HuH-7 (cell line): ENCODE results near the gene NDNF.

ENCODE experiments used
- DNase-seq: peaks from one replicate; pipeline ENCODE4 v3.0.0; 2011; ENCODE audit warnings: low spot score

NDNF gene

DNA sequence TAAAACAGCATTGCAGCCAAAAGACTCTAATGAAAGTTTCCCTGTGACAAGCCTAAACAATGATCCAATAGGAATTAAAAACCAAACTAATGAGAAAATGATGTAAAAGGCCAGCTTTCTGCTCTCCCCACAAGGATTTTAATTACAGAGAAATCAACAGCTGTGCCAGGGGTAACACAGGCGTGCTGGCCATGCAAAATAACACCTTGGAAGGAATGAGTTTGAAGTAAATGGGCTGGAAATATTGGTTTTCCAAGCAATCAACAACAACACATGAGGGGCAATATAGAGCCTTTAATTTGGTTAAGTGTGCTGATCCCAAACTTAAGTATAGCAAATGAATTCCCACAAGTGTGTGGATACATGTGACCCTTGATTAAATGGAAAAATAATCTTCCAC is 56.9 kb downstream of the NDNF start:
- DNase-seq: no peak

DNA sequence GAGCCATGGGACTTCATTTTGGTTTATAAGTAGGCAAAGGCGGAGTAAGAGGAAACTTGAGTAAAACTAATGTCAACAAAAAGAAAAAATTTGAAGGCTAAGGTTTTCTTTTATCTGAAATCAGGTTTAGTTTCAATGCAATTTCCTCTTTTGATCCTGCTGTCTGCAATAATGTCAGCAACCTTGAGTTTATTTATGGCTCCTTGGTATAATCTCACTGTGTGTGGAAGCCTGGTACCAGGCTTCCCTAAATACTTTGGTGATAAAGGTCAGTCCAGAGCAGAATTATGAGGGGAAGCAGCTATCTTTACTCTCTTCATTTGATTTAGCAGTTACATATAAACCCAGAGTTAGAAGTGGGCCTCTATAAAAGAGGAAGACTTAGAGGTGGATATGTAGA is 57.8 kb downstream of the NDNF start:
- no peak for DNase-seq

DNA sequence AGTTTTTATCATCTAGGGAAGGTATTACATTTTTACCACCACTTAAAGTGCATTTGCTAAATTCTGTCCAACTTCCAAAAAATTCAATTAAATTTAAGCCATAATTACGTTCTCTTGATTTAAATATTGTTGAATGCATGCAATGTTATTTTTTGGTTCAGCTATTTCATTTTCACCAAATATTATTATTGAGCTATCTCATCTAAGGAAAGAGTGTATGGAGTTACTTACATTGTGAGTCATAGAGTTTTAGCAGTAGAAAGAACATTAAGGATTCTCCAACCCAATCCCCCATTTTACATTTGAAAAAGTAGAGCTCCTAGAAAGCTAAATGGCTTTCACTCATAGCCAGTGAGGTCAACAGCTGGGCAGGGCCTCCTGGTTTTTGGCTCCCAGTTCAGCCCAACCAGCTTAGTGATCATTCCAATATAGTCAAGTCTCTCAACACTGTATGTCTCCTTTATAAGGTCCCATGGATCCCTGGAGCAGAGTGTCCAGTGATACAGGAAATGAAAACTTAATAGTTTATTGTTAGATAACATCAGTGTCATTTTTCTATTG is 60.5 kb downstream of the NDNF start:
- DNase-seq: no peak

DNA sequence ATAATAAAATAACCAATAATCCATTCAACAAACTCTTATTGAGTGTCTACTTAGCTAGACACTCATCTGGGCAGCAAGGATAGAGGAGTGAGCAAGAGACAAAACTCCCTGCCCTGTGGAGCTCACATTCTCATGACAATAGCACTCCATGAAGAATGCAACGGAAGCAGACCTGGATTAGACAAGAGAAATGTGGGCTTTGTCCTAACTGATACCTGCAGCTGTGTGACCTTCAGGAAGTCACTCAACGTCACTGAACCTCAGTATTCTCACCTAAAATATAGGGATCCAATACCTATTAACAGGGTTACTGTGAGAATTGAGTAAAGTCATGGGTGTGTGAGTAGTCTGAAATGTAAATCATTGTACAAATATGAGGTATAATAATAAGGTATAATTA is 61.2 kb downstream of the NDNF start:
- no peak for DNase-seq

GRCh38 chr4:121009578-121010478 is 62.5 kb downstream of the NDNF start:
- DNase-seq: no peak

GRCh38 chr4:121007660-121008059 is 64.7 kb downstream of the NDNF start:
- DNase-seq: no peak

GRCh38 chr4:121003863-121004262 is 68.5 kb downstream of the NDNF start:
- no peak for DNase-seq

- DNase-seq: no peak
Observed at GRCh38 chr4:120995266-120996010, 76.9 kb downstream of the NDNF start.

DNA sequence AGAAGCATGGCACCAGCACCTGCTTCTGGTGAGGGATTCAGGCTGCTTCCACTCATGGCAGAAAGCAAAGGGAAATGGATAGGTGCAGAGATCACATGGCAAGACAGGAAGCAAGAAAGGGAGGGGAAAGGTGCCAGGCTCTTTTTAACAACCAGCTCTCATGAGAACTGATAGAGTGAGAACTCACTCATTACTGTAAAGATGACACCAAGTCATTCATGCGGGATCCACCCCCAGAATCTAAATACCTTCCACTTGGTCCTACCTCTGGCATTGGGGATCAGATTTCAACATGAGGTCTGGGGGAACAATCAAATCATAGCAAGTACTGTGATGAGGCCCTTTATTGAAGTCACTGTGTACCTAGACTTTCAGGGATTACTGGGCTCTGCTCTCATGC is 77.8 kb downstream of the NDNF start:
- DNase-seq: no peak

DNA sequence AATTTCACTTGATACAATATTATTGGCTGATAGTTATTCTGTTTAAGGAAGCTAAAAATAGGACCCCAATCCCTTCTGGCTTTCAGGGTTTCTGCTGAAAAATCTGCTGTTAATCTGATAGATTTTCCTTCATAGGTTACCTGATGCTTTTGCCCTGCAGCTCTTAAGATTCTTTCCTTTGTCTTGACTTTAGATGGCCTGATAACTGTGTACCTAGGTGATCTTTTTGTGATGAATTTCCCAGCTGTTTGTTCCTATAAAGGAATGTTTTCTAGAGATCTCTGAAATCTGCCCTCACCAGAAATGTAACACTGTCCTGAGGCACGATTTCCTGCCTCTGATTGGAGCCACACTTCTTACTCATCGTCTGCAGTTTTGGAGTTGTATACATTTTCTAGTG is 80.5 kb downstream of the NDNF start:
- no peak for DNase-seq

DNA sequence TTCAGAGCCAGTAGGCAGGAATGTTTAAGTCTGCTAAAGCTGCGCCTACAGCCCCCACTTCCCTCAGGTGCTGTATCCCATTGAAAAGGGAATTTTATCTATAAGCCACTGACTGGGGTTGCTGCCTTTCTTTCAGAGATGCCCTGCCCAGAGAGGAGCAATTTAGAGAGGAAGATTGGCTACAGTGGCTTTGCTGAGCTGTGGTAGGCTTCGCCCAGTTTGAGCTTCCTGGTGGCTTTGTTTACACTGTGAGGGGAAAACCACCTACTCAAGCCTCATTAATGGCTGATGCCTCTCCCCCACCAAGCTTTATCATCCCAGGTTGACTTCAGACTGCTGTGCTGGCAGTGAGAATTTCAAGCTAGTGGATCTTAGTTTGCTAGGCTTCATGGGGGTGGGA is 82.1 kb downstream of the NDNF start:
- no peak for DNase-seq
